Stimulated activated CD8-positive, alpha-beta memory T cell treated with anti-CD3 and anti-CD28 coated beads, Interleukin-12 subunit alpha, Interleukin-12 subunit beta, amount 100 ng/mL, for 24 hours (primary cell): Measurements from ENCODE around the gene EPS8L3.
A peak's percentile ranks its signal among the peaks of the same experiment; 100 is the strongest.
"Not testable (repeated sequence)": the region's sequence is repeated elsewhere in the genome, so short reads cannot be mapped to it uniquely, and the experiment has no call there.

Source experiments
- DNase-seq: peaks from one replicate; pipeline ENCODE4 v3.0.0-alpha.2; 2020; ENCODE audit errors: extremely low read depth

EPS8L3 gene

GRCh38 chr1:109780982-109781381, 17.3 kb upstream of the EPS8L3 start:
- DNase-seq = no peak

- DNase-seq = no peak
These were observed 14.4 kb upstream of the EPS8L3 start for GRCh38 chr1:109777980-109778625.

GRCh38 chr1:109777436-109777835, 13.7 kb upstream of the EPS8L3 start:
- DNase-seq = no peak

GRCh38 chr1:109776911-109777310, 13.2 kb upstream of the EPS8L3 start:
- DNase-seq = peak; percentile 16

- no peak for DNase-seq
These were observed 12.6 kb upstream of the EPS8L3 start for GRCh38 chr1:109776206-109776835.

GRCh38 chr1:109775398-109775797, 11.7 kb upstream of the EPS8L3 start:
- no peak for DNase-seq

GRCh38 chr1:109773900-109774485, 10.3 kb upstream of the EPS8L3 start:
- no peak for DNase-seq

GRCh38 chr1:109773203-109773899, 9.6 kb upstream of the EPS8L3 start:
- peak; percentile 17 for DNase-seq

GRCh38 chr1:109772658-109773202, 9.0 kb upstream of the EPS8L3 start:
- no peak for DNase-seq

GRCh38 chr1:109771712-109772657, 8.3 kb upstream of the EPS8L3 start:
- no peak for DNase-seq

- no peak for DNase-seq
These were observed 6.8 kb upstream of the EPS8L3 start for GRCh38 chr1:109770331-109771095.

GRCh38 chr1:109769330-109770078, 5.8 kb upstream of the EPS8L3 start:
- no peak for DNase-seq

GRCh38 chr1:109768820-109769219, 5.1 kb upstream of the EPS8L3 start:
- no peak for DNase-seq

GRCh38 chr1:109768335-109768650, 4.6 kb upstream of the EPS8L3 start:
- DNase-seq = no peak

- no peak for DNase-seq
These were observed 4.1 kb upstream of the EPS8L3 start for GRCh38 chr1:109767637-109768334.

- DNase-seq = not testable (repeated sequence)
These were observed 3.4 kb upstream of the EPS8L3 start for GRCh38 chr1:109766991-109767636.

- no peak for DNase-seq
These were observed 2.3 kb upstream of the EPS8L3 start for GRCh38 chr1:109765896-109766615.

- no peak for DNase-seq
These were observed 1.7 kb upstream of the EPS8L3 start for GRCh38 chr1:109765483-109765815.
